ENCODE measurements around the gene FAM32A. TPM values are rescaled to one million over a fixed set of nuclear protein-coding genes. Genes with fewer than 3 reads are reported as not detected.
A peak's percentile ranks its signal among the peaks of the same experiment; 100 is the strongest.

The FAM32A gene
- total RNA-seq, 1 experiment from 2014 or later = 141 TPM

- H3K27ac ChIP-seq (ENCODE audit: low read length) = peak overlapping the region; percentile 99
- ATAC-seq = no peak
Observed at GRCh38 chr19:16160445-16160942, 24.7 kb upstream of the FAM32A start.

GRCh38 chr19:16160943-16161560 lies 24.2 kb upstream of the FAM32A start:
- Histone ChIP-seq H3K4me2 (ENCODE audit: low read length) (peak overlapping the region; percentile 85), H3K36me3 (ENCODE audit: low read depth, low read length) (no peaks in the 10 kb centered on the region), H4K20me1 (ENCODE audit: low read length) (no peaks in the 10 kb centered on the region), H3K9ac (ENCODE audit: low read length) (peak overlapping the region; percentile 84), H3K27ac (ENCODE audit: low read length) (peak overlapping the region; percentile 99), H3K4me3 (ENCODE audit: low read length) (peak overlapping the region; percentile 56), H3K27me3 (ENCODE audit: low read length) (no peaks in the 10 kb centered on the region), H3K9me2 (replicated peaks; ENCODE audit: low read length) (no peaks in the 10 kb centered on the region), H3K79me2 (ENCODE audit: low read length) (no peaks in the 10 kb centered on the region), H2AFZ (ENCODE audit: low read length) (0 out of 2 replicates have a peak overlapping the region, but pooled peaks have one; percentile 44), H3K4me1 (ENCODE audit: insufficient read depth, low read length) (peaks cover 27% of the 10 kb centered on the region), H3F3A (ENCODE audit: low read length, unreplicated experiment) (peaks cover 4% of the 10 kb centered on the region), H3K9me3 (ENCODE audit: low read length) (no peaks in the 10 kb centered on the region)
- CTCF ChIA-PET = interaction anchor here (0.5 to 0.6 kb wide), 2 partner anchors 21 to 47 kb away, joined by 4 to 11 read pairs; no protein-coding TSS in a partner anchor
- peak; percentile 80 for ATAC-seq
- TF ChIP-seq CTCF (conservative IDR thresholded peaks at IDR 0.05; ENCODE audit: low read depth, low read length) = no peak
- DNase-seq = peak; percentile 98
- intact Hi-C loops (cut with micrococcal nuclease) = loop anchor here (1.0 kb wide), 1 partner anchor 50 kb away; the partner anchor contains the start of gene RAB8A
- POLR2A ChIA-PET (ENCODE audit: unreplicated experiment) = interaction anchor here (0.6 to 1.0 kb wide), 5 partner anchors 20 to 166 kb away, joined by 3 to 9 read pairs (median 5); no protein-coding TSS in a partner anchor
- TSS peak; percentile 83 for BruUV-seq (replicated peaks)

More at GRCh38 chr19:16160445-16160942, 24.7 kb upstream of the FAM32A start:
- intact Hi-C loops (cut with micrococcal nuclease) = no loop called here
- Histone ChIP-seq H2AFZ (ENCODE audit: low read length) (no peak overlapping the region), H3K9ac (ENCODE audit: low read length) (peak overlapping the region; percentile 84), H3F3A (ENCODE audit: low read length, unreplicated experiment) (peaks cover 4% of the 10 kb centered on the region), H3K9me3 (ENCODE audit: low read length) (no peaks in the 10 kb centered on the region), H3K79me2 (ENCODE audit: low read length) (no peaks in the 10 kb centered on the region), H3K4me2 (ENCODE audit: low read length) (peak overlapping the region; percentile 85), H3K36me3 (ENCODE audit: low read depth, low read length) (no peaks in the 10 kb centered on the region), H3K4me3 (ENCODE audit: low read length) (peak overlapping the region; percentile 56; the same call in 1 of the 2 replicates), H3K4me1 (ENCODE audit: insufficient read depth, low read length) (peaks cover 27% of the 10 kb centered on the region), H3K9me2 (replicated peaks; ENCODE audit: low read length) (no peaks in the 10 kb centered on the region), H4K20me1 (ENCODE audit: low read length) (no peaks in the 10 kb centered on the region), H3K27me3 (ENCODE audit: low read length) (no peaks in the 10 kb centered on the region)
- TF ChIP-seq EZH2 (IDR thresholded peaks at IDR 0.05; ENCODE audit: low read length, unreplicated experiment) = no peak
- TF ChIP-seq EZH2phosphoT487 (IDR thresholded peaks at IDR 0.05; ENCODE audit: borderline replicate concordance, low read length) = no peak
- no peak for TF ChIP-seq CTCF (conservative IDR thresholded peaks at IDR 0.05; ENCODE audit: low read depth, low read length)
- BruUV-seq (replicated peaks) = no TSS peak
- CTCF ChIA-PET = no interaction called here
- POLR2A ChIA-PET (ENCODE audit: unreplicated experiment) = interaction anchor here (0.7 kb wide), 1 partner anchor 166 kb away, joined by 5 read pairs; no protein-coding TSS in a partner anchor
- no peak for DNase-seq

GRCh38 chr19:16161840-16162239 lies 23.4 kb upstream of the FAM32A start:
- CTCF ChIA-PET = interaction anchor here (0.5 to 0.8 kb wide), 2 partner anchors 47 to 120 kb away, joined by 5 to 11 read pairs; no protein-coding TSS in a partner anchor

More at GRCh38 chr19:16161840-16162239, 23.4 kb upstream of the FAM32A start:
- Histone ChIP-seq H3K9ac (ENCODE audit: low read length) (peak overlapping the region; percentile 84), H3K4me3 (ENCODE audit: low read length) (no peak overlapping the region), H3F3A (ENCODE audit: low read length, unreplicated experiment) (peaks cover 4% of the 10 kb centered on the region), H3K9me2 (replicated peaks; ENCODE audit: low read length) (no peaks in the 10 kb centered on the region), H4K20me1 (ENCODE audit: low read length) (no peaks in the 10 kb centered on the region), H2AFZ (ENCODE audit: low read length) (no peak overlapping the region), H3K4me2 (ENCODE audit: low read length) (peak overlapping the region; percentile 85; the same call in 1 of the 2 replicates), H3K27ac (ENCODE audit: low read length) (peak overlapping the region; percentile 99), H3K79me2 (ENCODE audit: low read length) (no peaks in the 10 kb centered on the region), H3K9me3 (ENCODE audit: low read length) (no peaks in the 10 kb centered on the region), H3K36me3 (ENCODE audit: low read depth, low read length) (no peaks in the 10 kb centered on the region), H3K27me3 (ENCODE audit: low read length) (no peaks in the 10 kb centered on the region), H3K4me1 (ENCODE audit: insufficient read depth, low read length) (peaks cover 27% of the 10 kb centered on the region)
- TF ChIP-seq CTCF (conservative IDR thresholded peaks at IDR 0.05; ENCODE audit: low read depth, low read length) (no peak), EZH2 (IDR thresholded peaks at IDR 0.05; ENCODE audit: low read length, unreplicated experiment) (no peak), EZH2phosphoT487 (IDR thresholded peaks at IDR 0.05; ENCODE audit: borderline replicate concordance, low read length) (no peak)
- POLR2A ChIA-PET (ENCODE audit: unreplicated experiment) = interaction anchor here (0.6 to 1.0 kb wide), 5 partner anchors 19 to 94 kb away, joined by 3 to 13 read pairs (median 6); partner anchors contain the start of gene FAM32A
- BruUV-seq (replicated peaks) = no TSS peak
- DNase-seq (peak; percentile 93), ATAC-seq (peak; percentile 73)
- intact Hi-C loops (cut with micrococcal nuclease) = loop anchor here (1.0 kb wide), 1 partner anchor 51 kb away; the partner anchor contains the start of gene RAB8A

All from PC-3 (cell line).